HepG2 (cell line): Measurements from ENCODE around the gene RELB. TPM values are rescaled to one million over a fixed set of nuclear protein-coding genes. Genes with fewer than 3 reads are reported as not detected.
A peak's percentile ranks its signal among the peaks of the same experiment; 100 is the strongest.

Source experiments
- AGO2 ChIP-seq: fragments of 200-400 bp; formaldehyde crosslinking; optimal IDR thresholded peaks from 2 replicates; pipeline ENCODE3; 2017; ENCODE audit warnings: mild to moderate bottlenecking, low read depth, low read length, moderate library complexity
- DR1 ChIP-seq: sonication (generic); formaldehyde crosslinking; IDR thresholded peaks from 2 replicates; pipeline ENCODE4 v1.8.0; 2021; ENCODE audit warnings: mild to moderate bottlenecking, missing genetic modification reagents, inconsistent platforms
- FOXP1 ChIP-seq, 2 experiments: fragments of 450-650 bp in 1 of 2; IDR thresholded peaks; 2 replicates each; pipeline ENCODE4 v1.6.1; 2017 to 2018; ENCODE audit warnings: antibody characterized with exemption in 1 of 2
- GLI4 ChIP-seq: sonication (generic); formaldehyde crosslinking; IDR thresholded peaks from 2 replicates; pipeline ENCODE4 v1.5.1; 2020; ENCODE audit warnings: missing genetic modification reagents, mild to moderate bottlenecking, moderate library complexity, borderline replicate concordance
- GPN1 ChIP-seq: sonication (generic); formaldehyde crosslinking; IDR thresholded peaks from 2 replicates; pipeline ENCODE4 v1.5.1; 2020; ENCODE audit warnings: missing genetic modification reagents, borderline replicate concordance
- HIVEP1 ChIP-seq: sonication (generic); formaldehyde crosslinking; IDR thresholded peaks from 2 replicates; pipeline ENCODE4 v1.4.0; 2020; ENCODE audit warnings: mild to moderate bottlenecking, missing genetic modification reagents
- HNF4G ChIP-seq, 2 experiments: sonication (generic) in 1 of 2; formaldehyde crosslinking in 1 of 2; IDR thresholded peaks; 2 replicates each; pipeline versions ENCODE4 v1.4.0 to v1.6.1; 2011 to 2020; ENCODE audit warnings: borderline replicate concordance in 2 of 2, low read depth in 2 of 2, mild to moderate bottlenecking in 2 of 2, low read length in 1 of 2, missing genetic modification reagents in 1 of 2, moderate library complexity in 1 of 2
- MXD1 ChIP-seq: sonication (generic); formaldehyde crosslinking; IDR thresholded peaks from 2 replicates; pipeline ENCODE4 v1.4.0; 2020; ENCODE audit warnings: mild to moderate bottlenecking, missing genetic modification reagents
- PITX1 ChIP-seq: sonication (generic); formaldehyde crosslinking; IDR thresholded peaks from 2 replicates; pipeline ENCODE4 v1.5.1; 2020; ENCODE audit warnings: mild to moderate bottlenecking, missing genetic modification reagents
- SRF ChIP-seq: IDR thresholded peaks from 2 replicates; pipeline ENCODE4 v1.6.1; 2011; ENCODE audit warnings: mild to moderate bottlenecking, low read depth, low read length, moderate library complexity
- ZFYVE20 ChIP-seq: sonication (generic); formaldehyde crosslinking; IDR thresholded peaks from 2 replicates; pipeline ENCODE4 v1.8.0; 2023; ENCODE audit warnings: low read depth, mild to moderate bottlenecking, moderate library complexity, missing genetic modification reagents, borderline replicate concordance
- ZNF207 ChIP-seq: fragments of 450-650 bp; IDR thresholded peaks from 2 replicates; pipeline ENCODE4 v1.6.1; 2016; ENCODE audit warnings: antibody characterized with exemption, borderline replicate concordance
- ZNF263 ChIP-seq: sonication (generic); formaldehyde crosslinking; IDR thresholded peaks from 2 replicates; pipeline ENCODE4 v1.4.0; 2020; ENCODE audit warnings: missing genetic modification reagents
- ZNF343 ChIP-seq: sonication (generic); formaldehyde crosslinking; IDR thresholded peaks from 2 replicates; pipeline ENCODE4 v1.4.0; 2020; ENCODE audit warnings: mild to moderate bottlenecking, missing genetic modification reagents
- ZNF382 ChIP-seq: sonication (generic); formaldehyde crosslinking; IDR thresholded peaks from 2 replicates; pipeline ENCODE4 v1.5.0; 2020; ENCODE audit warnings: missing genetic modification reagents, mild to moderate bottlenecking, borderline replicate concordance
- ZNF558 ChIP-seq: sonication (generic); formaldehyde crosslinking; IDR thresholded peaks from 2 replicates; pipeline ENCODE4 v1.9.0; 2022; ENCODE audit warnings: mild to moderate bottlenecking, missing genetic modification reagents, borderline replicate concordance
- ZNF614 ChIP-seq: IDR thresholded peaks from 2 replicates; pipeline ENCODE4 v1.6.1; 2018; ENCODE audit warnings: missing biosample characterization, missing genetic modification reagents, inconsistent platforms, borderline replicate concordance
- ZNF704 ChIP-seq: sonication (generic); formaldehyde crosslinking; IDR thresholded peaks from 2 replicates; pipeline ENCODE4 v1.8.1; 2023; ENCODE audit warnings: mild to moderate bottlenecking, inconsistent platforms, moderate library complexity, missing genetic modification reagents, borderline replicate concordance
- ZXDC ChIP-seq: sonication (generic); formaldehyde crosslinking; IDR thresholded peaks from 2 replicates; pipeline ENCODE4 v1.5.0; 2020; ENCODE audit warnings: mild to moderate bottlenecking, missing genetic modification reagents
- polyA plus RNA-seq, 8 experiments: library from polyadenylated mRNA; depleted of rRNA in 3 of 8; stranded (reverse) in 7 of 8; unstranded in 1 of 8; fragments of >200 nt; fragmentation: Illumina TruSeq in 4 of 8; extraction: Trizol in 4 of 8; gene quantifications; 2 replicates each; pipeline versions ENCODE4 v1.2.1 to v1.2.3, GENCODE V29; 2011 to 2016; ENCODE audit warnings: low read depth in 4 of 8, missing spikeins in 1 of 8, mixed read lengths in 1 of 8; ENCODE audit not compliant: insufficient read depth in 1 of 8
- total RNA-seq, 5 experiments: library from RNA; depleted of rRNA; stranded (reverse); fragments of >200 nt; fragmentation: Illumina TruSeq; extraction: Trizol; gene quantifications; 2 replicates each; pipeline ENCODE4 v1.2.3, GENCODE V29; 2016; ENCODE audit warnings: low read depth in 1 of 5
- TF ChIP-seq, protein P1 (sequence below): sonication (generic); formaldehyde crosslinking; conservative IDR thresholded peaks from 2 replicates; pipeline ENCODE4 v1.4.0; 2020; ENCODE audit warnings: missing genetic modification reagents

Gene RELB
- total and polyA plus RNA-seq, 2 of the 13 experiments (the other 11 are each of a cell fraction or from before 2014, with no cell fraction given) = 1.9 to 3.5 TPM

DNA sequence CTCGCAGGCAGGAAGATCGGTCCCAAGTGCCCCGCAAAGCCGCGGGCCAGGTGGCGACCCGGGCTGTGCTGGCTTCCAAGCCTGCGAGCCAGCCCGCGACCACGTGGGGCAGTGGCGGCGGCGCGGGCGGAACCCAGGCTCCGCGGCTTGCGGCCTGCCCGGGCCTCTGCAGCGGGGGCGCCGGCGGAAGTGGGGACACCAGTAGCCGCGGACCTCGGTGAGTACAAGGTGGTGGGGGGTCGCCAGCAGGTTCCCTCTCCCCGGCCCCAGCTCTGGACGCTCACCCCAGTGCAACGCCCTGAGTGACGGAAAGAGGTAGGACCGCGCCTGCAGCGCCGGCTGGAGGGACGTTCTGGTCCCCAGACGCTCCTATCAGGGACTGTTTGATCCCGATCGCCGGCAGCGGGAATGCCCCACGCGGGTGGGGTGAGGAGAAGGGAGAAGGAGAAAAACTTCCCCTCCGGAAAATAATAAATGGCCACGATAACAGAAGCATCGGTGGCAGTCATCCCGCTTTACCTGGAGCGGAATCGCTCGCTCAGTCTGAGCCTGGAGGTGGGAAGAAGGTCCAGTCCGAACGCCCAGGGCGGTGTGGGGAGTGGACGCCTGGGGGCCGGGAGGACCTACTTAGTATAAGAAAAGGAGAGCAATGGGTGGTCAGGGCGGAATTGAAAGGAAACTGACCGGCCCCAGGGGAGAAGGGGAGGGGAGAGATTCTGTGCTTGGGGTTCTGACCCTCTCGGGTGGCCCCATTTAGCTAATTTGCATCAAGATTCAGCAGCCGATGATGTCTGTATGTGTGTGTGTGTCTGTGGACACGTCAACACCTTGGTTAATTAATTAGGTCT lies 78.0 kb downstream of the RELB start, which contains the start of gene GEMIN7 (continued):
- TF ChIP-seq, protein P1, sequence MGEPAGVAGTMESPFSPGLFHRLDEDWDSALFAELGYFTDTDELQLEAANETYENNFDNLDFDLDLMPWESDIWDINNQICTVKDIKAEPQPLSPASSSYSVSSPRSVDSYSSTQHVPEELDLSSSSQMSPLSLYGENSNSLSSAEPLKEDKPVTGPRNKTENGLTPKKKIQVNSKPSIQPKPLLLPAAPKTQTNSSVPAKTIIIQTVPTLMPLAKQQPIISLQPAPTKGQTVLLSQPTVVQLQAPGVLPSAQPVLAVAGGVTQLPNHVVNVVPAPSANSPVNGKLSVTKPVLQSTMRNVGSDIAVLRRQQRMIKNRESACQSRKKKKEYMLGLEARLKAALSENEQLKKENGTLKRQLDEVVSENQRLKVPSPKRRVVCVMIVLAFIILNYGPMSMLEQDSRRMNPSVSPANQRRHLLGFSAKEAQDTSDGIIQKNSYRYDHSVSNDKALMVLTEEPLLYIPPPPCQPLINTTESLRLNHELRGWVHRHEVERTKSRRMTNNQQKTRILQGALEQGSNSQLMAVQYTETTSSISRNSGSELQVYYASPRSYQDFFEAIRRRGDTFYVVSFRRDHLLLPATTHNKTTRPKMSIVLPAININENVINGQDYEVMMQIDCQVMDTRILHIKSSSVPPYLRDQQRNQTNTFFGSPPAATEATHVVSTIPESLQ (CRISPR knock-in tag) = peak; percentile 41; the same call in 1 of the 2 replicates
- TF ChIP-seq AGO2 (peak; percentile 59), ZNF558 (CRISPR knock-in tag) (peak; percentile 47; the same call in 1 of the 2 replicates), ZXDC (CRISPR knock-in tag) (peak; percentile 97), ZNF263 (CRISPR knock-in tag) (peak; percentile 73), PITX1 (CRISPR knock-in tag) (no peak), ZNF704 (CRISPR knock-in tag) (peak; percentile 28; the same call in 1 of the 2 replicates), DR1 (CRISPR knock-in tag) (peak; percentile 62), HIVEP1 (CRISPR knock-in tag) (0 out of 2 replicates have a peak, but pooled peaks have one; percentile 31), MXD1 (CRISPR knock-in tag) (peak; percentile 96), SRF (peak; percentile 59; the same call in 1 of the 2 replicates), ZNF343 (CRISPR knock-in tag) (0 out of 2 replicates have a peak, but pooled peaks have one; percentile 25), ZNF207 (no peak), FOXP1 (IDR thresholded peaks at IDR 0.05) (no peak), FOXP1 (CRISPR knock-in tag; IDR thresholded peaks at IDR 0.05) (no peak), HNF4G (IDR thresholded peaks at IDR 0.05; ENCODE audit: borderline replicate concordance, low read depth, low read length) (no peak), HNF4G (CRISPR knock-in tag; IDR thresholded peaks at IDR 0.05; ENCODE audit: borderline replicate concordance, low read depth) (no peak; the same call in 1 of the 2 replicates), ZNF382 (CRISPR knock-in tag) (no peak), ZNF614 (CRISPR knock-in tag) (peak; percentile 63; the same call in 1 of the 2 replicates), ZFYVE20 (CRISPR knock-in tag) (no peak), GPN1 (CRISPR knock-in tag) (no peak), GLI4 (no peak)
